ENCODE measurements around the gene NAGLU. TPM values are rescaled to one million over a fixed set of nuclear protein-coding genes. Genes with fewer than 3 reads are reported as not detected.
A peak's percentile ranks its signal among the peaks of the same experiment; 100 is the strongest.

NAGLU gene
- polyA plus RNA-seq, 3 donors = 10.4 to 32.9 (median 24.9) TPM

- Mint-ChIP-seq H3K9me3 (peaks cover 0 to 2% (median 0%) of the 10 kb centered on the region in 7 donors), H3K27me3 (ENCODE audit: low read depth in 3 of 3) (peaks cover 1 to 9% (median 4%) of the 10 kb centered on the region in 3 donors), H3K27ac (peak overlapping the region in 1 of 7 donors; percentile 43), H3K36me3 (peaks cover 24 to 29% of the 10 kb centered on the region in 2 donors), H3K4me3 (no peak overlapping the region), H3K4me1 (peaks cover 23% of the 10 kb centered on the region)
- no peaks in the 10 kb centered on the region for H3K9me3 ChIP-seq (replicated peaks in 1 of 2; ENCODE audit: control insufficient read depth in 1 of 2, insufficient read depth in 1 of 2, low read length in 2 of 2)
- DNase-seq = no peak
- no peak overlapping the region for H3K4me3 ChIP-seq (replicated peaks in 1 of 3; ENCODE audit: low read depth in 2 of 3, low read length in 3 of 3)
- H3K79me2 ChIP-seq (ENCODE audit: insufficient read depth, low read length) = no peaks in the 10 kb centered on the region
- intact Hi-C loops (cut with micrococcal nuclease) = no loop called here
- no peak overlapping the region for H2AFZ ChIP-seq (ENCODE audit: insufficient read depth, low read depth, low read length, poor library complexity, severe bottlenecking)
- no peaks in the 10 kb centered on the region for H3K27me3 ChIP-seq (ENCODE audit: control insufficient read depth in 2 of 2, insufficient read depth in 2 of 2, low read length in 2 of 2)
- H3K4me2 ChIP-seq (replicated peaks; ENCODE audit: extremely low read depth, low read length, poor library complexity, severe bottlenecking) = no peak overlapping the region
- no peak overlapping the region for H3K9ac ChIP-seq (ENCODE audit: insufficient read depth, low read length, poor library complexity, severe bottlenecking)
- WGBS (ENCODE audit: insufficient coverage) = 92% methylated on average over 2 of the region's 6 CpGs
- no peak overlapping the region for H3K27ac ChIP-seq (ENCODE audit: low read depth in 1 of 2, low read length in 2 of 2)
- peaks cover 15 to 19% of the 10 kb centered on the region in 2 donors for H3K4me1 ChIP-seq (ENCODE audit: control insufficient read depth in 1 of 2, insufficient read depth in 2 of 2, low read length in 2 of 2)
- no peak for TF ChIP-seq CTCF (IDR thresholded peaks at IDR 0.05)
- H4K20me1 ChIP-seq (ENCODE audit: insufficient read depth, low read length) = peaks cover 14% of the 10 kb centered on the region
- peaks cover 21 to 24% of the 10 kb centered on the region in 2 donors for H3K36me3 ChIP-seq (replicated peaks in 1 of 2; ENCODE audit: control insufficient read depth in 1 of 2, insufficient read depth in 2 of 2, low read length in 2 of 2)
Observed at GRCh38 chr17:42526031-42526444, 10.0 kb upstream of the NAGLU start.

DNA sequence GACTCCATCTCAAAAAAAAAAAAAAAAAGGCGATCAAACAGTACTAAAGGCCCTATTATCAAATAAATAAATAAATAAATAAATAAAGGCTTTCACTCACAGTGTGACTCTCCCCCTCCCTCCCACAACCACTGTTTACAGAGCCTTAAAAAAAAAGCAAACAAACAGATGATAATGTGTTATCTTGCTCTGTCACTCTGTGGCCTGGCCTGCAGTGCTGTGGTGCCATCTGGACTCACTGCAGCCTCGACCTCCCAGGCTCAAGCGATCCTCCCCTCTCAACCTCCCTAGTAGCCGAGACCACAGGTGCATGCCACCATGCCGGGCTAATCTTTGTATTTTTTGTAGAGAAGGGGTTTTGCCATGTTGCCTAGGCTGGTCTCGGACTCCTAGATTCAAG lies 8.1 kb upstream of the NAGLU start:
- peaks cover 31% of the 10 kb centered on the region for H3K4me1 Mint-ChIP-seq
- H3K9me3 Mint-ChIP-seq = peaks cover 0 to 2% (median 0%) of the 10 kb centered on the region in 7 donors
- DNase-seq = no peak
- H3K27ac ChIP-seq (ENCODE audit: low read depth in 1 of 2, low read length in 2 of 2) = no peak overlapping the region
- H3K4me3 ChIP-seq (replicated peaks in 1 of 3; ENCODE audit: low read depth in 2 of 3, low read length in 3 of 3) = no peak overlapping the region
- no peaks in the 10 kb centered on the region for H3K27me3 ChIP-seq (ENCODE audit: control insufficient read depth in 2 of 2, insufficient read depth in 2 of 2, low read length in 2 of 2)
- no peak overlapping the region for H2AFZ ChIP-seq (ENCODE audit: insufficient read depth, low read depth, low read length, poor library complexity, severe bottlenecking)
- no peaks in the 10 kb centered on the region for H4K20me1 ChIP-seq (ENCODE audit: insufficient read depth, low read length)
- H3K4me2 ChIP-seq (replicated peaks; ENCODE audit: extremely low read depth, low read length, poor library complexity, severe bottlenecking) = no peak overlapping the region
- H3K36me3 ChIP-seq (replicated peaks in 1 of 2; ENCODE audit: control insufficient read depth in 1 of 2, insufficient read depth in 2 of 2, low read length in 2 of 2) = peaks cover 2 to 5% of the 10 kb centered on the region in 2 donors
- H3K36me3 Mint-ChIP-seq = peaks cover 6 to 10% of the 10 kb centered on the region in 2 donors
- peaks cover 24 to 32% of the 10 kb centered on the region in 2 donors for H3K4me1 ChIP-seq (ENCODE audit: control insufficient read depth in 1 of 2, insufficient read depth in 2 of 2, low read length in 2 of 2)
- no peak overlapping the region for H3K4me3 Mint-ChIP-seq
- H3K27me3 Mint-ChIP-seq (ENCODE audit: low read depth in 3 of 3) = peaks cover 0 to 15% (median 2%) of the 10 kb centered on the region in 3 donors
- no peak overlapping the region for H3K27ac Mint-ChIP-seq
- intact Hi-C loops (cut with micrococcal nuclease) = no loop called here
- no CpG with 5 or more reads among the region's 6 CpGs for WGBS (ENCODE audit: insufficient coverage)
- TF ChIP-seq CTCF (IDR thresholded peaks at IDR 0.05) = no peak
- H3K9ac ChIP-seq (ENCODE audit: insufficient read depth, low read length, poor library complexity, severe bottlenecking) = no peak overlapping the region
- no peaks in the 10 kb centered on the region for H3K79me2 ChIP-seq (ENCODE audit: insufficient read depth, low read length)
- H3K9me3 ChIP-seq (replicated peaks in 1 of 2; ENCODE audit: control insufficient read depth in 1 of 2, insufficient read depth in 1 of 2, low read length in 2 of 2) = no peaks in the 10 kb centered on the region
